Lung (tissue), 12 donors: ENCODE measurements around the gene C12orf50. TPM values are rescaled to one million over a fixed set of nuclear protein-coding genes. Genes with fewer than 3 reads are reported as not detected.

ENCODE experiments used
- ATAC-seq: fragments of 200-7000 bp; cut with Tn5 transposase; one replicate; pipeline ENCODE4 v1.9.1; 2020; ENCODE audit warnings: moderate number of reproducible peaks; ENCODE audit not compliant: insufficient read depth, low FRiP score
- DNase-seq, 3 donors: peaks; one replicate each; pipeline ENCODE4 v3.0.0-alpha.2; 2013 to 2017
- H3K27ac ChIP-seq, 2 donors: one replicate each; pipeline ENCODE4 v1.5.1; 2013; ENCODE audit warnings: mild to moderate bottlenecking in 2 of 2, moderate library complexity in 2 of 2, control low read depth in 1 of 2, inconsistent platforms in 1 of 2, low read depth in 1 of 2, low read length in 1 of 2
- H3K27me3 ChIP-seq, 3 donors: one replicate each; pipeline ENCODE4 v1.5.1; 2013; ENCODE audit warnings: low read length in 2 of 3; ENCODE audit not compliant: control insufficient read depth in 3 of 3, insufficient read depth in 3 of 3
- H3K36me3 ChIP-seq, 4 donors: one replicate each; pipeline ENCODE4 v1.5.1; 2013; ENCODE audit warnings: low read length in 4 of 4, mild to moderate bottlenecking in 1 of 4, moderate library complexity in 1 of 4; ENCODE audit not compliant: control insufficient read depth in 4 of 4, insufficient read depth in 4 of 4
- H3K4me1 ChIP-seq, 5 donors: one replicate each; pipeline ENCODE4 v1.5.1; 2013; ENCODE audit warnings: low read length in 5 of 5, mild to moderate bottlenecking in 2 of 5, moderate library complexity in 1 of 5; ENCODE audit not compliant: control insufficient read depth in 5 of 5, insufficient read depth in 5 of 5
- H3K4me3 ChIP-seq: one replicate; pipeline ENCODE4 v1.5.1; 2013; ENCODE audit warnings: mild to moderate bottlenecking, control low read depth, moderate library complexity
- H3K9ac ChIP-seq, 2 donors: one replicate each; pipeline ENCODE4 v1.5.1; 2013; ENCODE audit warnings: low read length in 2 of 2, control low read depth in 1 of 2; ENCODE audit not compliant: insufficient read depth in 1 of 2
- H3K9me3 ChIP-seq, 4 donors: one replicate each; pipeline ENCODE4 v1.5.1; 2013; ENCODE audit warnings: low read length in 3 of 4, mild to moderate bottlenecking in 1 of 4, moderate library complexity in 1 of 4; ENCODE audit not compliant: control insufficient read depth in 4 of 4, insufficient read depth in 3 of 4
- CTCF ChIP-seq: IDR thresholded peaks from 2 replicates; pipeline ENCODE4 v1.5.1; 2012; ENCODE audit warnings: mild to moderate bottlenecking; ENCODE audit errors: control extremely low read depth, extremely low read depth
- WGBS, 2 donors: extraction: QIAGEN DNeasy Blood & Tissue Kit; methylation state at CpG; one replicate each; pipeline ENCODE4 v1.1.7; 2013; 5-methylcytosine and 5-hydroxymethylcytosine counted together
- polyA plus RNA-seq, 2 donors: library from polyadenylated mRNA; stranded (reverse); fragments of 200-250 nt; gene quantifications; one replicate each; pipeline ENCODE4 v1.2.1, GENCODE V29; 2013
- total RNA-seq, 2 donors: library from RNA; depleted of rRNA in 1 of 2; stranded (reverse); fragments of >200 nt in 1 of 2; gene quantifications; one replicate each; pipeline ENCODE4 v1.2.1, GENCODE V29; 2014 to 2021
- donor health status: control.
- donor health status: control.
- donor health status: Bipolar disorder and iron deficiency.
- donor health status: healthy.
- donor health status: DM: yes; HTN: yes; CAD: no.

The C12orf50 gene
- total and polyA plus RNA-seq, 4 donors = 0.05 to 0.12 (median 0.07) TPM

GRCh38 chr12:87985069-87985675 is 44.0 kb downstream of the C12orf50 start:
- TF ChIP-seq CTCF = no peak
- WGBS, 2 donors = 88 to 92% methylated on average over 2 of the region's 2 CpGs
- Histone ChIP-seq H3K9me3 (no peaks in the 10 kb centered on the region), H3K4me1 (no peaks in the 10 kb centered on the region), H3K27ac (no peak overlapping the region), H3K4me3 (no peak overlapping the region), H3K27me3 (no peaks in the 10 kb centered on the region), H3K9ac (no peak overlapping the region), H3K36me3 (no peaks in the 10 kb centered on the region)
- DNase-seq (no peak), ATAC-seq (no peak)

- H3K9ac ChIP-seq = no peak overlapping the region
- DNase-seq = no peak
- no peaks in the 10 kb centered on the region for H3K4me1 ChIP-seq
- no peak overlapping the region for H3K27ac ChIP-seq
- TF ChIP-seq CTCF = no peak
- no peaks in the 10 kb centered on the region for H3K27me3 ChIP-seq
- no peak overlapping the region for H3K4me3 ChIP-seq
- 87 to 90% methylated on average over 1 of the region's 1 CpG for WGBS, 2 donors
- no peaks in the 10 kb centered on the region for H3K9me3 ChIP-seq
- no peak for ATAC-seq
- no peaks in the 10 kb centered on the region for H3K36me3 ChIP-seq
These were observed 47.0 kb downstream of the C12orf50 start for GRCh38 chr12:87982208-87982607.

- no peaks in the 10 kb centered on the region for H3K9me3 ChIP-seq
- H3K9ac ChIP-seq = no peak overlapping the region
- H3K27me3 ChIP-seq = no peaks in the 10 kb centered on the region
- H3K4me3 ChIP-seq = no peak overlapping the region
- no peak overlapping the region for H3K27ac ChIP-seq
- no peaks in the 10 kb centered on the region for H3K4me1 ChIP-seq
- no peaks in the 10 kb centered on the region for H3K36me3 ChIP-seq
- DNase-seq = no peak
- WGBS, 2 donors = 63 to 78% methylated on average over 1 of the region's 1 CpG
- no peak for TF ChIP-seq CTCF
- no peak for ATAC-seq
These were observed 47.7 kb downstream of the C12orf50 start for GRCh38 chr12:87981495-87981894.

- no peak overlapping the region for H3K9ac ChIP-seq
- ATAC-seq = no peak
- H3K27me3 ChIP-seq = no peaks in the 10 kb centered on the region
- 87 to 88% methylated on average over 3 of the region's 3 CpGs for WGBS, 2 donors
- no peak for DNase-seq
- H3K4me3 ChIP-seq = no peak overlapping the region
- TF ChIP-seq CTCF = no peak
- H3K9me3 ChIP-seq = peaks cover 0 to 2% (median 0%) of the 10 kb centered on the region in 4 donors
- H3K36me3 ChIP-seq = no peaks in the 10 kb centered on the region
- H3K4me1 ChIP-seq = no peaks in the 10 kb centered on the region
- H3K27ac ChIP-seq = no peak overlapping the region
These were observed 53.3 kb downstream of the C12orf50 start for GRCh38 chr12:87975879-87976278.
